SK-N-SH (cell line): ENCODE results near the gene SORL1. TPM values are rescaled to one million over a fixed set of nuclear protein-coding genes. Genes with fewer than 3 reads are reported as not detected.

Source experiments
- CTCF ChIA-PET: fragments of 300-600, 350-600 bp; formaldehyde crosslinking; extraction: SDS; loops from one replicate; lab custom pipeline; 2021; lab: Yijun Ruan, JAX
- POLR2A ChIA-PET: fragments of 350-600 bp; sonication (Branson Sonifier 250); formaldehyde crosslinking; extraction: SDS; loops from one replicate; lab custom pipeline; 2020; ENCODE audit warnings: antibody characterized with exemption, inconsistent platforms; lab: Yijun Ruan, JAX
- DNase-seq: peaks from one replicate; pipeline ENCODE4 v3.0.0; 2012
- H2AFZ ChIP-seq: fragments of 200-600 bp; sonication (generic); 2 replicates; pipeline ENCODE4 v1.8.1; 2016; ENCODE audit warnings: antibody characterized with exemption, mild to moderate bottlenecking, low read depth
- H3F3A ChIP-seq: fragments of 200-600 bp; sonication (generic); replicated peaks from 2 replicates; pipeline ENCODE3; 2016; ENCODE audit warnings: antibody characterized with exemption, mild to moderate bottlenecking; ENCODE audit not compliant: insufficient read depth
- H3K27ac ChIP-seq, 2 experiments: fragments of 200-500 bp in 1 of 2; fragments of 200-600 bp in 1 of 2; sonication (Bioruptor generic) in 1 of 2; sonication (generic), shearing (Covaris generic) in 1 of 2; 2 replicates each; pipeline versions ENCODE4 v1.5.1 to v1.6.1; 2014 to 2016; ENCODE audit warnings: low read depth in 2 of 2, inconsistent platforms in 1 of 2, low read length in 1 of 2, mild to moderate bottlenecking in 1 of 2, mixed read lengths in 1 of 2
- H3K27me3 ChIP-seq: fragments of 200-600 bp; sonication (generic), shearing (Covaris generic); 2 replicates; pipeline ENCODE4 v1.6.1; 2016; ENCODE audit warnings: mixed run types; ENCODE audit not compliant: insufficient read depth
- H3K36me3 ChIP-seq, 2 experiments: fragments of 200-500 bp in 1 of 2; fragments of 200-600 bp in 1 of 2; sonication (Bioruptor generic) in 1 of 2; sonication (generic) in 1 of 2; replicated peaks in 1 of 2; 2 replicates each; pipeline versions ENCODE3 to v1.5.1; 2014 to 2016; ENCODE audit warnings: low read length in 1 of 2, mild to moderate bottlenecking in 1 of 2; ENCODE audit not compliant: insufficient read depth in 2 of 2, control insufficient read depth in 1 of 2
- H3K4me1 ChIP-seq, 2 experiments: fragments of 200-500 bp in 1 of 2; fragments of 200-600 bp in 1 of 2; sonication (Bioruptor generic) in 1 of 2; sonication (generic), shearing (Covaris generic) in 1 of 2; 2 replicates each; pipeline versions ENCODE4 v1.5.1 to v1.6.1; 2014 to 2016; ENCODE audit warnings: low read depth in 1 of 2, low read length in 1 of 2, mixed run types in 1 of 2; ENCODE audit not compliant: insufficient read depth in 2 of 2, control insufficient read depth in 1 of 2
- H3K4me2 ChIP-seq: fragments of 200-600 bp; sonication (generic), shearing (Covaris generic); 2 replicates; pipeline ENCODE4 v1.6.1; 2017; ENCODE audit warnings: mixed run types
- H3K4me3 ChIP-seq, 2 experiments: fragments of 200-500 bp in 1 of 2; fragments of 200-600 bp in 1 of 2; sonication (Bioruptor generic) in 1 of 2; sonication (generic), shearing (Covaris generic) in 1 of 2; 2 replicates each; pipeline versions ENCODE4 v1.5.1 to v1.8.1; 2014 to 2016; ENCODE audit warnings: low read depth in 2 of 2, inconsistent platforms in 1 of 2, low read length in 1 of 2, mild to moderate bottlenecking in 1 of 2, mixed read lengths in 1 of 2, moderate library complexity in 1 of 2
- H3K79me2 ChIP-seq: fragments of 200-600 bp; sonication (generic); 2 replicates; pipeline ENCODE4 v1.8.1; 2017; ENCODE audit warnings: mild to moderate bottlenecking; ENCODE audit not compliant: insufficient read depth
- H3K9ac ChIP-seq: fragments of 200-600 bp; sonication (generic); 2 replicates; pipeline ENCODE4 v1.6.1; 2017; ENCODE audit warnings: mixed run types
- H3K9me2 ChIP-seq: fragments of 200-600 bp; sonication (generic); 2 replicates; pipeline ENCODE4 v1.6.1; 2017; ENCODE audit warnings: mixed run types
- H3K9me3 ChIP-seq: fragments of 200-600 bp; sonication (generic); 2 replicates; pipeline ENCODE4 v1.6.1; 2017; ENCODE audit warnings: mixed run types, mild to moderate bottlenecking, moderate library complexity
- H4K20me1 ChIP-seq: fragments of 200-600 bp; sonication (generic); 2 replicates; pipeline ENCODE4 v1.6.1; 2017; ENCODE audit warnings: mild to moderate bottlenecking, mixed run types; ENCODE audit not compliant: insufficient read depth
- CTCF ChIP-seq: fragments of 200-600 bp; sonication (generic); IDR thresholded peaks from 2 replicates; pipeline ENCODE4 v1.6.1; 2017; ENCODE audit warnings: antibody characterized with exemption, mild to moderate bottlenecking, moderate library complexity
- EP300 ChIP-seq, 2 experiments: IDR thresholded peaks; 2 replicates each; pipeline versions ENCODE4 v1.4.0 to v1.6.1; 2012; ENCODE audit warnings: borderline replicate concordance in 1 of 2, low read depth in 1 of 2, low read length in 1 of 2
- FOSL2 ChIP-seq: IDR thresholded peaks from 2 replicates; pipeline ENCODE4 v1.4.0; 2012; ENCODE audit warnings: low read depth, mild to moderate bottlenecking, moderate library complexity, borderline replicate concordance
- FOXJ3 ChIP-seq: sonication (generic); formaldehyde crosslinking; IDR thresholded peaks from 2 replicates; pipeline ENCODE4 v1.5.1; 2020; ENCODE audit warnings: mild to moderate bottlenecking, missing genetic modification reagents
- GATA2 ChIP-seq: sonication (generic); formaldehyde crosslinking; IDR thresholded peaks from 2 replicates; pipeline ENCODE4 v1.5.0; 2020; ENCODE audit warnings: mild to moderate bottlenecking, missing genetic modification reagents
- JUND ChIP-seq: IDR thresholded peaks from 2 replicates; pipeline ENCODE4 v1.4.0; 2012
- MAX ChIP-seq: IDR thresholded peaks from 2 replicates; pipeline ENCODE4 v1.4.0; 2012; ENCODE audit warnings: low read depth
- MXI1 ChIP-seq: IDR thresholded peaks from 2 replicates; pipeline ENCODE4 v1.6.1; 2012; ENCODE audit warnings: mild to moderate bottlenecking, low read depth, low read length, improper control_type of control experiment
- NRF1 ChIP-seq: IDR thresholded peaks from 2 replicates; pipeline ENCODE4 v1.6.1; 2012; ENCODE audit warnings: low read depth, mild to moderate bottlenecking, low read length
- POLR2AphosphoS5 ChIP-seq: IDR thresholded peaks from 2 replicates; pipeline ENCODE4 v1.6.1; 2012; ENCODE audit warnings: low read depth, low read length
- RCOR1 ChIP-seq: fragments of 150-350 bp; IDR thresholded peaks from 2 replicates; pipeline ENCODE4 v1.6.1; 2017; ENCODE audit warnings: antibody characterized with exemption, low read length
- RXRA ChIP-seq: IDR thresholded peaks from 2 replicates; pipeline ENCODE4 v1.4.0; 2012; ENCODE audit warnings: low read depth, mild to moderate bottlenecking, borderline replicate concordance
- TAF1 ChIP-seq: IDR thresholded peaks from 2 replicates; pipeline ENCODE4 v1.6.1; 2012; ENCODE audit warnings: low read depth, mild to moderate bottlenecking, low read length, moderate library complexity, borderline replicate concordance
- TCF12 ChIP-seq: IDR thresholded peaks from 2 replicates; pipeline ENCODE4 v1.4.0; 2012
- ZBTB33 ChIP-seq: IDR thresholded peaks from 2 replicates; pipeline ENCODE4 v1.4.0; 2012; ENCODE audit warnings: low read depth, borderline replicate concordance
- WGBS: methylation state at CpG from one replicate; pipeline ENCODE4 v1.1.6; 2017; ENCODE audit warnings: low lambda C conversion rate; 5-methylcytosine and 5-hydroxymethylcytosine counted together
- polyA plus RNA-seq, 3 experiments: library from polyadenylated mRNA; depleted of rRNA; stranded (reverse); fragments of >200 nt; gene quantifications; 2 replicates each; pipeline ENCODE4 v1.2.3, GENCODE V29; 2012

The SORL1 gene
- polyA plus RNA-seq, 1 of the 3 experiments (the other 2 are of a cell fraction) = 7.1 TPM

GRCh38 chr11:121474680-121475079 is 22.6 kb downstream of the SORL1 start:
- no peak overlapping the region for H3K4me3 ChIP-seq
- no peaks in the 10 kb centered on the region for H3K9me2 ChIP-seq
- H2AFZ ChIP-seq = no peak overlapping the region
- ChIA-PET CTCF (no interaction called here), POLR2A (no interaction called here)
- no peaks in the 10 kb centered on the region for H3K36me3 ChIP-seq
- 95% methylated on average over 7 of the region's 7 CpGs for WGBS
- no peaks in the 10 kb centered on the region for H4K20me1 ChIP-seq
- H3F3A ChIP-seq = no peaks in the 10 kb centered on the region
- no peak overlapping the region for H3K27ac ChIP-seq
- no peaks in the 10 kb centered on the region for H3K9me3 ChIP-seq
- TF ChIP-seq MXI1 = no peak
- TF ChIP-seq JUND = no peak
- no peak for TF ChIP-seq FOXJ3 (CRISPR knock-in tag)
- no peak for TF ChIP-seq TCF12
- TF ChIP-seq EP300 (IDR thresholded peaks at IDR 0.05; ENCODE audit: borderline replicate concordance in 1 of 2, low read depth in 1 of 2, low read length in 1 of 2) = no peak
- TF ChIP-seq RXRA = no peak
- TF ChIP-seq TAF1 = no peak
- TF ChIP-seq GATA2 (CRISPR knock-in tag) = no peak
- no peak for TF ChIP-seq POLR2AphosphoS5
- no peak for TF ChIP-seq NRF1
- no peak for TF ChIP-seq ZBTB33
- TF ChIP-seq CTCF = no peak
- TF ChIP-seq FOSL2 = no peak
- no peak for TF ChIP-seq MAX
- no peak for TF ChIP-seq RCOR1
- TF ChIP-seq, all 33 proteins: peak for 0
- Histone ChIP-seq H3K27me3 (no peaks in the 10 kb centered on the region), H3K79me2 (no peaks in the 10 kb centered on the region), H3K4me1 (no peaks in the 10 kb centered on the region), H3K4me2 (no peak overlapping the region), H3K9ac (no peak overlapping the region)
- DNase-seq = no peak
